ENCODE data around the gene PRSS2.
"Not testable (repeated sequence)": the region's sequence is repeated elsewhere in the genome, so short reads cannot be mapped to it uniquely, and the experiment has no call there.

The PRSS2 gene

GRCh38 chr7:142770661-142771352, at the start of gene PRSS2:
TSS of gene PRSS2 (plus strand) at chr7:142770970. CDS start at chr7:142770983, 13 bp downstream.
- no peak for DNase-seq (ENCODE audit: low read depth)

GRCh38 chr7:142720986-142721385, 49.8 kb upstream of the PRSS2 start:
- no peak for DNase-seq (ENCODE audit: low read depth)

- DNase-seq (ENCODE audit: low read depth): no peak
These were observed 48.4 kb upstream of the PRSS2 start for GRCh38 chr7:142722248-142722794.

GRCh38 chr7:142733271-142733670, 37.5 kb upstream of the PRSS2 start:
- no peak for DNase-seq (ENCODE audit: low read depth)

- no peak for DNase-seq (ENCODE audit: low read depth)
These were observed 30.8 kb upstream of the PRSS2 start for GRCh38 chr7:142739923-142740492.

GRCh38 chr7:142740786-142741185, 30.0 kb upstream of the PRSS2 start:
- no peak for DNase-seq (ENCODE audit: low read depth)

- DNase-seq (ENCODE audit: low read depth): not testable (repeated sequence)
These were observed 28.8 kb upstream of the PRSS2 start for GRCh38 chr7:142741932-142742331.

GRCh38 chr7:142745091-142745635, 25.6 kb upstream of the PRSS2 start:
- no peak for DNase-seq (ENCODE audit: low read depth)

- no peak for DNase-seq (ENCODE audit: low read depth)
These were observed 25.0 kb upstream of the PRSS2 start for GRCh38 chr7:142745745-142746144.

- DNase-seq (ENCODE audit: low read depth): no peak
These were observed 24.5 kb upstream of the PRSS2 start for GRCh38 chr7:142746264-142746663.

GRCh38 chr7:142748410-142748809, 22.4 kb upstream of the PRSS2 start:
- not testable (repeated sequence) for DNase-seq (ENCODE audit: low read depth)

- no peak for DNase-seq (ENCODE audit: low read depth)
These were observed 21.4 kb upstream of the PRSS2 start, which contains the start of gene PRSS1 for GRCh38 chr7:142749218-142749993. TSS of gene PRSS1 (plus strand) at chr7:142749472. CDS start at chr7:142749485, 13 bp downstream.

GRCh38 chr7:142750321-142750938, 20.3 kb upstream of the PRSS2 start:
- DNase-seq (ENCODE audit: low read depth): no peak

- DNase-seq (ENCODE audit: low read depth): not testable (repeated sequence)
These were observed 19.1 kb upstream of the PRSS2 start for GRCh38 chr7:142751526-142752175.

GRCh38 chr7:142752376-142753225, 18.2 kb upstream of the PRSS2 start:
- DNase-seq (ENCODE audit: low read depth): no peak

GRCh38 chr7:142753366-142753765, 17.4 kb upstream of the PRSS2 start:
- DNase-seq (ENCODE audit: low read depth): no peak

GRCh38 chr7:142753925-142754491, 16.8 kb upstream of the PRSS2 start:
- DNase-seq (ENCODE audit: low read depth): not testable (repeated sequence)

GRCh38 chr7:142754681-142755575, 15.8 kb upstream of the PRSS2 start:
- no peak for DNase-seq (ENCODE audit: low read depth)

- not testable (repeated sequence) for DNase-seq (ENCODE audit: low read depth)
These were observed 12.5 kb upstream of the PRSS2 start for GRCh38 chr7:142758312-142758711.
